ENCODE measurements around the gene TMEM108.

DNA sequence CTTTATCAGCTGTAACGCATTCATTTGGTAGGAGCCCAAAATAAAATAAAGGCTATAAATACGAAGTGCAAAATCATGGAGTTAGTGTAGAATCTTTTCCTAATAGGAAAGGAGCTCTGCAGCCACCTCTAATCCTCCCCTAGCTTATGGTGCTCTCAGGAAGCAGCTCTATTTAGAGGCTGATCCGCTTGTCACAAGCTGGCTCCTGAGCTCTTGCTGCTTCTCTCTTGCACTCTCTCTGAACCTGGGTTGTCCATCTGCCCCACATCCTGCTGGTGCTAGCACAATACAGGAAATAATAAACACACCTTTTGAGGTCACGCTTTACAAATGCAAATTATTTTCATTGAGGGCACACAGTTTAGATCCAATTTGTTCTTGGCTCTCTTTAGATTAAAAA is 324.3 kb downstream of the TMEM108 start:
- TF ChIP-seq, protein P1, sequence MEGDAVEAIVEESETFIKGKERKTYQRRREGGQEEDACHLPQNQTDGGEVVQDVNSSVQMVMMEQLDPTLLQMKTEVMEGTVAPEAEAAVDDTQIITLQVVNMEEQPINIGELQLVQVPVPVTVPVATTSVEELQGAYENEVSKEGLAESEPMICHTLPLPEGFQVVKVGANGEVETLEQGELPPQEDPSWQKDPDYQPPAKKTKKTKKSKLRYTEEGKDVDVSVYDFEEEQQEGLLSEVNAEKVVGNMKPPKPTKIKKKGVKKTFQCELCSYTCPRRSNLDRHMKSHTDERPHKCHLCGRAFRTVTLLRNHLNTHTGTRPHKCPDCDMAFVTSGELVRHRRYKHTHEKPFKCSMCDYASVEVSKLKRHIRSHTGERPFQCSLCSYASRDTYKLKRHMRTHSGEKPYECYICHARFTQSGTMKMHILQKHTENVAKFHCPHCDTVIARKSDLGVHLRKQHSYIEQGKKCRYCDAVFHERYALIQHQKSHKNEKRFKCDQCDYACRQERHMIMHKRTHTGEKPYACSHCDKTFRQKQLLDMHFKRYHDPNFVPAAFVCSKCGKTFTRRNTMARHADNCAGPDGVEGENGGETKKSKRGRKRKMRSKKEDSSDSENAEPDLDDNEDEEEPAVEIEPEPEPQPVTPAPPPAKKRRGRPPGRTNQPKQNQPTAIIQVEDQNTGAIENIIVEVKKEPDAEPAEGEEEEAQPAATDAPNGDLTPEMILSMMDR (IDR thresholded peaks at IDR 0.05; ENCODE audit: low read length) = no peak
- TF ChIP-seq EZH2 (IDR thresholded peaks at IDR 0.05; ENCODE audit: borderline replicate concordance, low read length) = no peak

All from OCI-LY1 (cell line).